LNCaP clone FGC (cell line): Measurements from ENCODE around the gene EEFSEC.

Experiments
- DNase-seq: peaks from one replicate; pipeline ENCODE4 v3.0.0-alpha.2; 2011; ENCODE audit warnings: low read depth
- H3K4me3 ChIP-seq: 2 replicates; pipeline ENCODE4 v1.5.1; 2011; ENCODE audit warnings: mild to moderate bottlenecking, low read depth, low read length, control low read depth
- TF ChIP-seq, protein P1 (sequence below): IDR thresholded peaks from 2 replicates; pipeline ENCODE4 v1.5.1; 2012; ENCODE audit warnings: mild to moderate bottlenecking; ENCODE audit not compliant: control insufficient read depth, insufficient read depth; ENCODE audit errors: extremely low read depth

EEFSEC gene

DNA sequence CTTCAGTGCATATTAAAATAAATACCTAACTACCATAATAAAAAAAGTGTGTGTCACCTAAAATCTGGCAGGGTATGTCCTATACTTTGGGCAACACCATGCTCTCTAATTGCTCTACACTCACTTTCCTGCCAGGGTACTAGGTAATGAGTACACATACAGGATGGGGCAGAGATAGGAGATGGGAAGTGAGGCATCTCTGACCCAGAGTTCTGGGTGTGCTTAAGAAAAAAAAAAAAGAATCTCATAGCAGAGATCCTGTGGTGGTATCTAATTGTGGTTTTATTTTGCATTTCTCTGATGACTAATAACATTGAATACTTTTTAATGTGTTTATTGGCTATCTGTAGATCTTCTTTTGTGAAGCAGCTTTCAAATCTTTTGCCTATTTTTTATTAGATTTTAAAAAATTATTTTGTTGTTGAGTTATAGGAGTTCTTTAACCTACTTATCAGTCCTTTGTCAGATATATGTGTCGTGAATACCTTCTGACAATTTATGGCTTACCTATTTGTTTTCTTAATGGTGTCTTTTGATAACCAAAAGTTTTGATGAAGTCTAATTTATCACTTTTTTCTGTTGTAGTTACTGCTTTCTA, 48.0 kb downstream of the EEFSEC start:
- TF ChIP-seq, protein P1, sequence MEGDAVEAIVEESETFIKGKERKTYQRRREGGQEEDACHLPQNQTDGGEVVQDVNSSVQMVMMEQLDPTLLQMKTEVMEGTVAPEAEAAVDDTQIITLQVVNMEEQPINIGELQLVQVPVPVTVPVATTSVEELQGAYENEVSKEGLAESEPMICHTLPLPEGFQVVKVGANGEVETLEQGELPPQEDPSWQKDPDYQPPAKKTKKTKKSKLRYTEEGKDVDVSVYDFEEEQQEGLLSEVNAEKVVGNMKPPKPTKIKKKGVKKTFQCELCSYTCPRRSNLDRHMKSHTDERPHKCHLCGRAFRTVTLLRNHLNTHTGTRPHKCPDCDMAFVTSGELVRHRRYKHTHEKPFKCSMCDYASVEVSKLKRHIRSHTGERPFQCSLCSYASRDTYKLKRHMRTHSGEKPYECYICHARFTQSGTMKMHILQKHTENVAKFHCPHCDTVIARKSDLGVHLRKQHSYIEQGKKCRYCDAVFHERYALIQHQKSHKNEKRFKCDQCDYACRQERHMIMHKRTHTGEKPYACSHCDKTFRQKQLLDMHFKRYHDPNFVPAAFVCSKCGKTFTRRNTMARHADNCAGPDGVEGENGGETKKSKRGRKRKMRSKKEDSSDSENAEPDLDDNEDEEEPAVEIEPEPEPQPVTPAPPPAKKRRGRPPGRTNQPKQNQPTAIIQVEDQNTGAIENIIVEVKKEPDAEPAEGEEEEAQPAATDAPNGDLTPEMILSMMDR, result no peak
- no peak for DNase-seq

DNA sequence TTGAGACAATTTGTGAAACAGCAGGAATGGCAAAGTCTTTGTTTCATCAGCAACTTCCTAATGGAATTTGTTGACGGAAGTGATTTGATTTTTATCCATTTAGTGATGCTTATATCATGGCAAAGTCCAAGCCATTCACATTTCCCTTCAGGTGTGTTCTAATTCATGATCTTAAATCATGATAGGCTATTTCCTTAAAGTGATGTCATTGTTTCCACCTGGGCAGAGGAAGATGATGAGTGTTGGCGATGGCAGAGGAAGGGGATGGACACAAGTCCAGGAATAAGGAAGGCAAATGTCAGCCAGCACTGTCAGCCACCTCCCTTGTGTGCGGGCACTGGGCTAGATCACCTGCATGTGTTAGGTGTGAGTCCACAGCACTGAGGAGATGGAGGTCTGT, 49.9 kb downstream of the EEFSEC start:
- DNase-seq, result no peak
- no peak overlapping the region for H3K4me3 ChIP-seq
- TF ChIP-seq, protein P1, result no peak

More for the DNA sequence above, 48.0 kb downstream of the EEFSEC start:
- H3K4me3 ChIP-seq, result no peak overlapping the region

DNA sequence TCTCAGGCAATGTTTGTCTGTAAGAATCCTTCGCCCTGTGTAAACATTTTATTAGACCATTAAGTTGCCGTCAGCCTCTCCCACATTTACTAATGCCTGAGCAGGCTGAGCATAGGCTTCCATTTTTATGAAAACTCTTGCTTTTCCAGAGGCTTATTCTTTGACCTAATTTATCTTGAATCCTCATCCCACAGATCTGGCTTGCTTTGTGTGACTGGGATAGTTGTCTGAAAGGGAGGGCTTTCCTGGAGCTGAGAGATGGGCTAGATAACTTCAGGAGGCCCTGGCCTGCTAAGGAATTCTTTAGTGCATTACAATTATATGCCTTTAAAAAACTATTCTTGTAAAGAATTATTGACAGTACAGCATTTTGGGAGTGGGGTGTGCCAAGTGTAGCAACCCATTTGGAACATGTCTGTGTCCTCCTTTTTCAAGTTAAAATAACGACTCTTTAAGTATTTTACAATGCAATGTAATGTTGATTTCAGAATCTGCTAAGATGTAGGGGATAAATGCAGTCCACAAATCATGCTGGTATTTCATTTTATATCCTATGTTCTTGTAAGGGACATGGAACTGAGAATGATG, 52.4 kb downstream of the EEFSEC start:
- H3K4me3 ChIP-seq, result no peak overlapping the region
- no peak for DNase-seq
- TF ChIP-seq, protein P1, result no peak

DNA sequence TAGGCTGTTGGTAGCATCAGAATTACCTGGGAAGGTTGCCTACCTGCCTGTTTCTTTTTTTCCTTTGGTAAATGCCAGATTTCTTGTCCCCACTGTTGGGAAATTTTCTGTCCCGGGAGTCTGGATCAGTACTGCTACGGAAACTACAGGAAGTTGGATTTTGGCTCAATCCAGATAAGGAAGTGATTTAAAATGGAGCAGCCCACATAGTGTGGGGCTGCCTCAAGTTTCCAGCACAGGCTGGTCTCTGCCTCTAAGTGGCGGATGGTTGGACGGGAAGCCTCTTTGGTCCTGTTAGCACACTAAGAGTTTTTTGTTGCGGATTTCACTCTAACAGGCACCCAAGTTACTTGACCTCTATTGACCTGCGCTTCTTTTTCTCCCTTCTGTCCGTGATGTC, 54.7 kb downstream of the EEFSEC start:
- no peak overlapping the region for H3K4me3 ChIP-seq
- TF ChIP-seq, protein P1, result no peak
- DNase-seq, result no peak

DNA sequence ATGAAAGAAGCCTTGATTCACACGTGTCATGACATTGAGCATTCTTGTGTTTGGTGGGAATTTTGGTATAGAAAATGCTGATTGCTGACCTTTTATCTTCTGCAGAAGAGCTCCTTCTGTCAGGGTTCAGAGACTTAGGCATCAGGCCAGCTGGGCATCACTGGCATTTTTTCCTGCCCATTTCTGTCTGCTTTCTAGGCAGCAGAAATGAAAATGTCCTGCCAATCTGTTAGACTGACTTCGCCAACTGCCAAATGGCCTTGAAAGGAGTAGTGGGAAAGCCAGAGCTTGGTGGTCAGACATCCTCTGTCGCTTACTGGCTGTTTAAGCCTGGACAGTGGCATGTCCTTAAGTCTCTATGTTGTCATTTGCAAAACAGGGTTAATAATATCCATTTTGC, 57.4 kb downstream of the EEFSEC start:
- no peak for DNase-seq
- TF ChIP-seq, protein P1, result no peak
- no peak overlapping the region for H3K4me3 ChIP-seq

DNA sequence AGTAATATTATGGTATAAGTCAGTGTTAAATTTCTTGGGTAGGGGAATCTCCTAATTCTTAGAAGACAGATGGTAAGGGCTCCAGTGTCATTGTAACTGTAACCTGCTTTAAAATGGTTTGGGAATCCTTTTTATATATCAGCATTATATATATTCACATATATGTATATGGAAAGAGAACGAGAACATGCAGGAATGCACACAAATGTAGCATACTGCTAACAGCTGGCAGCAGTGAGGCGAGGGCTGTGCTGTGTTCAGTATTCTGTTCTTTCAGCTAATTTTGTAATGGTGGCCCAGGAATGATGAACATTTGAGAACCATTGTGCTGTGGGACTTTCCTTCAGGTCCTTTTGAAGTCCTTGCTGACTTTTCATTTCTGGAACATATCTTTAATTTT, 60.8 kb downstream of the EEFSEC start:
- H3K4me3 ChIP-seq, result no peak overlapping the region
- TF ChIP-seq, protein P1, result no peak
- no peak for DNase-seq

DNA sequence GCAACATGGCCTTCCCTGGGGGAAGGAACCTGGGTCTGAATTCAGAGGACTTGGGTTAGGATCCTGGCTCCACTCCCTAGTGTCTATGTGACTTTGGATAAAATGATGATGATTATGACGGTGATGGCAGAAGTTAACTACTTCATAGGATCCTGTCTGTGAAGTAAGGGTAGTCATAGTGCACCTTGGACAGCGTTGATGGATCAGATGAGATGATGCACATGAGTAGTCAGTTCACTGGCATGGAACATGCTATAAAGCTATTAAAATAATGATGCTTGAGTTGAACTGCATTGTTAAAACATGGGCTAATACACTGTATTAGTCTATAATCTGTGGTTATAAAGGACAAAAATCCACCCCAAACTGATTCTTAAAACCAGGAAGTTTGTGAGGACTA, 62.0 kb downstream of the EEFSEC start:
- no peak for DNase-seq
- TF ChIP-seq, protein P1, result no peak
- no peak overlapping the region for H3K4me3 ChIP-seq
